Fibroblast of villous mesenchyme (primary cell): ENCODE data around the gene EP400. TPM values are rescaled to one million over a fixed set of nuclear protein-coding genes. Genes with fewer than 3 reads are reported as not detected.

Experiments used
- DNase-seq: peaks from one replicate; pipeline ENCODE4 v3.0.0-alpha.2; 2010; ENCODE audit warnings: low read depth
- H3K4me3 ChIP-seq: 2 replicates; pipeline ENCODE4 v1.5.1; 2011; ENCODE audit warnings: low read depth, mild to moderate bottlenecking, low read length
- CTCF ChIP-seq: IDR thresholded peaks from 2 replicates; pipeline ENCODE4 v1.5.1; 2012; ENCODE audit warnings: low read depth, mild to moderate bottlenecking, low read length; ENCODE audit not compliant: insufficient read depth
- total RNA-seq: library from RNA; depleted of rRNA; stranded (reverse); fragments of >200 nt; gene quantifications from 2 replicates; pipeline ENCODE4 v1.2.3, GENCODE V29; 2012

Gene EP400
- total RNA-seq, 1 donor: 13.0 TPM

- TF ChIP-seq CTCF: no peak
- DNase-seq: no peak
- H3K4me3 ChIP-seq: no peak overlapping the region
Observed at GRCh38 chr12:132061641-132062430, 112.1 kb downstream of the EP400 start.

GRCh38 chr12:132062481-132062880, 112.7 kb downstream of the EP400 start:
- no peak overlapping the region for H3K4me3 ChIP-seq
- no peak for DNase-seq
- no peak for TF ChIP-seq CTCF

- TF ChIP-seq CTCF: no peak
- no peak overlapping the region for H3K4me3 ChIP-seq
- no peak for DNase-seq
Observed at GRCh38 chr12:132063491-132063890, 113.7 kb downstream of the EP400 start.

GRCh38 chr12:132064631-132065030, 114.9 kb downstream of the EP400 start:
- no peak overlapping the region for H3K4me3 ChIP-seq
- no peak for DNase-seq
- no peak for TF ChIP-seq CTCF

GRCh38 chr12:132065203-132065602, 115.5 kb downstream of the EP400 start:
- DNase-seq: no peak
- TF ChIP-seq CTCF: no peak

GRCh38 chr12:132065609-132066344, 116.0 kb downstream of the EP400 start:
- no peak for DNase-seq
- no peak for TF ChIP-seq CTCF
- H3K4me3 ChIP-seq: no peak overlapping the region

More at GRCh38 chr12:132065203-132065602, 115.5 kb downstream of the EP400 start:
- no peak overlapping the region for H3K4me3 ChIP-seq
